NCI-H1417 treated with DMSO at 0.1 percent for 48 hours (cell line): ENCODE measurements around the gene CTRB2.
"Not testable (repeated sequence)": the region's sequence is repeated elsewhere in the genome, so short reads cannot be mapped to it uniquely, and the experiment has no call there.

Experiments
- DNase-seq: peaks from one replicate; lab custom pipeline; 2025; lab: John Stamatoyannopoulos, UW

The CTRB2 gene

GRCh38 chr16:75242436-75243078 lies 35.6 kb upstream of the CTRB2 start:
- DNase-seq, result not testable (repeated sequence)

- DNase-seq, result no peak
Observed at GRCh38 chr16:75241955-75242354, 35.0 kb upstream of the CTRB2 start.

GRCh38 chr16:75241412-75241811 lies 34.5 kb upstream of the CTRB2 start:
- no peak for DNase-seq

- DNase-seq, result not testable (repeated sequence)
Observed at GRCh38 chr16:75240633-75241032, 33.7 kb upstream of the CTRB2 start.

- DNase-seq, result no peak
Observed at GRCh38 chr16:75239542-75240122, 32.7 kb upstream of the CTRB2 start.

- DNase-seq, result no peak
Observed at GRCh38 chr16:75238853-75239541, 32.0 kb upstream of the CTRB2 start.

GRCh38 chr16:75238132-75238852 lies 31.3 kb upstream of the CTRB2 start:
- DNase-seq, result no peak

GRCh38 chr16:75237398-75238131 lies 30.6 kb upstream of the CTRB2 start:
- no peak for DNase-seq

GRCh38 chr16:75236736-75237397 lies 29.9 kb upstream of the CTRB2 start:
- DNase-seq, result no peak

- DNase-seq, result no peak
Observed at GRCh38 chr16:75236232-75236631, 29.3 kb upstream of the CTRB2 start.

GRCh38 chr16:75235721-75236193 lies 28.8 kb upstream of the CTRB2 start:
- no peak for DNase-seq

- no peak for DNase-seq
Observed at GRCh38 chr16:75234856-75235696, 28.1 kb upstream of the CTRB2 start.

GRCh38 chr16:75233611-75233938 lies 26.6 kb upstream of the CTRB2 start:
- no peak for DNase-seq

- no peak for DNase-seq
Observed at GRCh38 chr16:75231570-75231969, 24.6 kb upstream of the CTRB2 start.

- no peak for DNase-seq
Observed at GRCh38 chr16:75230471-75231110, 23.6 kb upstream of the CTRB2 start.

- DNase-seq, result no peak
Observed at GRCh38 chr16:75229172-75230031, 22.4 kb upstream of the CTRB2 start.

GRCh38 chr16:75228143-75228976 lies 21.4 kb upstream of the CTRB2 start:
- no peak for DNase-seq
